ENCODE data around the gene MGMT. TPM values are rescaled to one million over a fixed set of nuclear protein-coding genes. Genes with fewer than 3 reads are reported as not detected.

Gene MGMT
- total RNA-seq, 3 donors from 2014 or later: 34.1 to 57.8 (median 46.7) TPM

DNA sequence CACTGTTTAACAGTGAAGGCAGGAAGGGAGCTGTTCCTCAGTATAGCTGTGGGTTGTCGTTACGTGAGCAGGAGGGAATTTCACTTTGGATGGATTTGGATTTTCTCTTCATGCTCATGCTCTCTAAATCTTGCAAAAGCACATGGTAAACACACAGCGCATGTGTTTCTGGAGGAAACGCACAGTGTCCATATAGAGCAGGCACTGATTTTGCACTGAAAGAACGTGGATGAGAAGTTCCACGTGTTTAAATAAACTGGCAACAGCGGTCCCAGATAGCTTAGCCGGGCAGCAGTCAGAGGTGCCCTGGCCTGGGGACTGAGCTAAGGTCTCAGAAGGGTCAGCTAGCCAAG, 188.6 kb downstream of the MGMT start:
- DNase-seq (ENCODE audit: low spot score in 2 of 2): no peak
- Histone ChIP-seq H3K4me3 (no peak overlapping the region), H3K27me3 (no peaks in the 10 kb centered on the region), H3K27ac (no peak overlapping the region), H3K4me1 (no peaks in the 10 kb centered on the region), H3K36me3 (no peaks in the 10 kb centered on the region), H3K9me3 (no peaks in the 10 kb centered on the region)
- intact Hi-C loops (cut with DNase I; ENCODE audit: low total_unique reads): no loop called here
- TF ChIP-seq POLR2A (IDR thresholded peaks at IDR 0.05) (no peak), POLR2AphosphoS5 (IDR thresholded peaks at IDR 0.05) (no peak), CTCF (IDR thresholded peaks at IDR 0.05) (no peak)

DNA sequence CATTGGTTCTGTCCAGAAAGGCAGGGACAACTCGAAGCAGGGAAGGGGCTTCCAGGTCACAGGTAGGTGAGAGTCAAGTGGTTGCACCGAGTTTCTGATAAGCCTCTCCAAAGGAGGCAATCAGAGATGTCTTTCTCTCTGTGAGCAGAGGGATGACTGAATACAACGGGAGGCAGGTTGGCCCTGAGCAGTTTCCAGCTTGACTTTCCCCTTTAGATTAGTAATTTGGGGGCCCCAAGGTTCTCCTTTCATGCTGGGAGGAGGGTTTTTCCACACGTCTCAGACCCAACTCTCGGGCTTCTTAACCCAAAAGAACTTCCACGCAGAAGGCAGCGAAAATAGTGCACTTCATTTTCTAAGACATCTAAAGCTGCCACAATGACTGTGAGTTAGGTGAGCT, 189.6 kb downstream of the MGMT start:
- Histone ChIP-seq H3K27me3 (no peaks in the 10 kb centered on the region), H3K4me3 (no peak overlapping the region), H3K36me3 (no peaks in the 10 kb centered on the region), H3K4me1 (no peaks in the 10 kb centered on the region), H3K9me3 (no peaks in the 10 kb centered on the region), H3K27ac (no peak overlapping the region)
- no peak for DNase-seq (ENCODE audit: low spot score in 2 of 2)
- no peak for TF ChIP-seq POLR2A (IDR thresholded peaks at IDR 0.05)
- no peak for TF ChIP-seq POLR2AphosphoS5 (IDR thresholded peaks at IDR 0.05)
- TF ChIP-seq CTCF (IDR thresholded peaks at IDR 0.05): no peak
- intact Hi-C loops (cut with DNase I; ENCODE audit: low total_unique reads): no loop called here

DNA sequence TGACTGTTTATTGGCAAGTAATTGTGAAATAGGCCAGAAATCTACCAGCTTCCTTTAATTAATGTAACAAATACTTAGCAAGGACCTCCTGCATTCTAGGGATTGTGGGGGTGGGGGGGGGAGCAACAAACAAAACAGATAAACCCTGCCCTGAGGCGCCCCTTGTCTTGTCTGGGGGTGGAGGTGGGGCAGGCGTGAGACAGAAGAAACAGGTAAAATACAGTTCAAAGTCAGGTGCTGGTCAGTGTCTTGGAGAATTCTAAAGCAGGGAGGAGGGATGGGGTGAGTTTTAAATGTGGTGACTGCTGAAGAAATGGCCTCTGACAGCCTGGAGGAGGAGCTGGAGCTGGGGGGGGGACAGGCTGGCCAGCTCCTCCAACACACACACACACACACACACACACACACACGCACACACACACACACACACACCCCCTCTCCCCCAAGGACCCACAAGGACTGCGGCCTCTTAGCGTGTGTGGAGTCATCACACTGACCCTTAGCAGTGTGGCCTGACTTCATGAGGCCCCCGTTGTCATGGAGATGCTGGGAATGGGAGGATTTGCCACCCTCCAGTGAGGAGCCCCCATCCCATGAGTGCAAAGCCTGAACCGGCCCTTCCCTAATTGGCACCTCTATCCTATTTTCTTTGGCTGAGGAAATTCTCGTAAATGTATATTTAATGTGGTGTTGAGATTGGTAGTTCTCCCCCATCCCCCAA, 190.4 kb downstream of the MGMT start:
- H3K36me3 ChIP-seq: no peaks in the 10 kb centered on the region
- no peaks in the 10 kb centered on the region for H3K9me3 ChIP-seq
- H3K4me1 ChIP-seq: no peaks in the 10 kb centered on the region
- no peak for DNase-seq (ENCODE audit: low spot score in 2 of 2)
- intact Hi-C loops (cut with DNase I; ENCODE audit: low total_unique reads): no loop called here
- TF ChIP-seq POLR2AphosphoS5 (IDR thresholded peaks at IDR 0.05) (no peak), CTCF (IDR thresholded peaks at IDR 0.05) (no peak), POLR2A (IDR thresholded peaks at IDR 0.05) (no peak)
- H3K27ac ChIP-seq: no peak overlapping the region
- no peak overlapping the region for H3K4me3 ChIP-seq
- no peaks in the 10 kb centered on the region for H3K27me3 ChIP-seq

- Histone ChIP-seq H3K9me3 (no peaks in the 10 kb centered on the region), H3K27me3 (no peaks in the 10 kb centered on the region), H3K36me3 (no peaks in the 10 kb centered on the region), H3K4me1 (no peaks in the 10 kb centered on the region), H3K4me3 (no peak overlapping the region), H3K27ac (no peak overlapping the region)
- intact Hi-C loops (cut with DNase I; ENCODE audit: low total_unique reads): no loop called here
- no peak for DNase-seq (ENCODE audit: low spot score in 2 of 2)
- TF ChIP-seq POLR2AphosphoS5 (IDR thresholded peaks at IDR 0.05) (no peak), POLR2A (IDR thresholded peaks at IDR 0.05) (no peak), CTCF (IDR thresholded peaks at IDR 0.05) (no peak)
Observed at GRCh38 chr10:129658376-129659072, 191.5 kb downstream of the MGMT start.

DNA sequence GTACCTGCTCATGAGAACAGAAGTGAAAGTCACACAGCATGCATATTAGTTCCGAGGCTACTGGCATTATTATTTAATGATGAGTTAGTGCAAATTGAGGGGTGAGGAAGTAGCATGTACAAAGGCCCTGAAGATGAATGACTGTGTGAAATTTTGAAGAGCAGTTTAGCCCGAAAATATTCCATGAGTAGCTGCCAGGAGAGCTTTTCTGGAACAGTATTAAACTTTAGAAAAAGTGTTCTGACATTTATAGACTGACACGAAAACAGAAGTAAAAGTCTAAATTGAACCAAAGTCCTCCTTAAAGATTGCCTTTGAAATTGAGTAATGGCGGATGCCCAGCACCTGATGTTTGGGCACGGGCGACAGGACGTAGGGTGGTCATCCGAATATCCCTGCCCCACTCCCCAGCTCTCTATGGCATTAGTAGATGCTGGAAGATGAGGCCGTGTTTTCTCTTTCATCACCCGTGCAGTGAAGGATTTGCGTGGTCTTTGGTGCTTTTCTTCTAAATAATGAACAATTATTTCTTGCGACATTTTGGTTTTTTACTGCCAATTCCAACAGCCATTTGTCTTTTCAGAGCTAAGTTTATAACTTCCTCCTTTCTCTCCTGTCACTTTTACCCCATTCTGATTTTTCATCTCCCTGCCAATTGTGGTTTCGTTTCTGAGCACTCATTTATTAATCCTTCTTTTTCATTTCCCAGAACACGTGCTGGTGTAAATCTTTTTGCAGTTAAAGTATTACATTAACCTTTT, 192.6 kb downstream of the MGMT start:
- no peaks in the 10 kb centered on the region for H3K4me1 ChIP-seq
- peak overlapping the region in 2 of 3 donors; percentile 7 to 15 for H3K4me3 ChIP-seq
- TF ChIP-seq POLR2A (IDR thresholded peaks at IDR 0.05): no peak
- TF ChIP-seq CTCF (IDR thresholded peaks at IDR 0.05): no peak
- no peak for TF ChIP-seq POLR2AphosphoS5 (IDR thresholded peaks at IDR 0.05)
- DNase-seq (ENCODE audit: low spot score in 2 of 2): no peak
- H3K36me3 ChIP-seq: no peaks in the 10 kb centered on the region
- no peaks in the 10 kb centered on the region for H3K27me3 ChIP-seq
- intact Hi-C loops (cut with DNase I; ENCODE audit: low total_unique reads): no loop called here
- no peak overlapping the region for H3K27ac ChIP-seq
- peaks cover 0 to 7% of the 10 kb centered on the region in 2 donors for H3K9me3 ChIP-seq
